IMR-90 (cell line): ENCODE results near the gene SLC10A3. TPM values are rescaled to one million over a fixed set of nuclear protein-coding genes. Genes with fewer than 3 reads are reported as not detected.

Experiments used
- ATAC-seq: fragments of 200-7000 bp; cut with Tn5 transposase; 2 replicates; pipeline ENCODE4 v1.9.1; 2020; ENCODE audit warnings: low read depth, mild to moderate bottlenecking, moderate library complexity
- BruUV-seq: library from RNA; stranded (reverse); fragments of 400-500 nt; replicated peaks from 2 replicates; lab custom pipeline; 2021; lab: Mats Ljungman, UMichigan
- CTCF ChIA-PET: fragments of 300-600 bp; formaldehyde crosslinking; extraction: SDS; loops from one replicate; lab custom pipeline; 2021; ENCODE audit warnings: antibody characterized with exemption; lab: Yijun Ruan, JAX
- POLR2A ChIA-PET: fragments of 300-600 bp; sonication (Branson Sonifier 250); formaldehyde crosslinking; loops from one replicate; lab custom pipeline; 2022; ENCODE audit warnings: antibody characterized with exemption; ENCODE audit not compliant: unreplicated experiment; lab: Charles Lee
- DNase-seq: peaks from one replicate; pipeline ENCODE4 v3.0.0; 2013
- H2AFZ ChIP-seq: replicated peaks from 2 replicates; pipeline ENCODE3; 2013; ENCODE audit warnings: low read length, mild to moderate bottlenecking; ENCODE audit not compliant: poor library complexity
- H2AK5ac ChIP-seq: 2 replicates; pipeline ENCODE4 v1.6.1; 2013; ENCODE audit warnings: low read depth, low read length, inconsistent platforms
- H2AK9ac ChIP-seq: replicated peaks from 2 replicates; pipeline ENCODE3; 2013; ENCODE audit warnings: mild to moderate bottlenecking, low read depth, low read length, moderate library complexity; ENCODE audit not compliant: poor library complexity
- H2BK120ac ChIP-seq: 2 replicates; pipeline ENCODE4 v1.6.1; 2013; ENCODE audit warnings: low read depth, low read length, inconsistent platforms
- H2BK15ac ChIP-seq: 3 replicates; pipeline ENCODE4 v1.6.1; 2013; ENCODE audit warnings: low read depth, low read length, inconsistent platforms
- H2BK20ac ChIP-seq: 2 replicates; pipeline ENCODE4 v1.6.1; 2013; ENCODE audit warnings: low read depth, mild to moderate bottlenecking, inconsistent platforms, low read length, moderate library complexity
- H2BK5ac ChIP-seq: 2 replicates; pipeline ENCODE4 v1.6.1; 2013; ENCODE audit warnings: mild to moderate bottlenecking, low read depth, low read length, inconsistent platforms; ENCODE audit not compliant: poor library complexity, severe bottlenecking
- H3K14ac ChIP-seq: replicated peaks from 2 replicates; pipeline ENCODE4 v1.6.1; 2013; ENCODE audit warnings: low read depth, low read length, inconsistent platforms
- H3K18ac ChIP-seq: 2 replicates; pipeline ENCODE4 v1.6.1; 2013; ENCODE audit warnings: low read depth, low read length, control low read depth
- H3K23ac ChIP-seq: 2 replicates; pipeline ENCODE4 v1.6.1; 2013; ENCODE audit warnings: low read depth, low read length, inconsistent platforms
- H3K27ac ChIP-seq: 2 replicates; pipeline ENCODE4 v1.5.1; 2013; ENCODE audit warnings: mild to moderate bottlenecking, control low read depth, low read length; ENCODE audit not compliant: insufficient read depth
- H3K27me3 ChIP-seq: 2 replicates; pipeline ENCODE4 v1.6.1; 2013; ENCODE audit warnings: low read length; ENCODE audit not compliant: control insufficient read depth, insufficient read depth
- H3K36me3 ChIP-seq: 2 replicates; pipeline ENCODE4 v1.6.1; 2013; ENCODE audit warnings: low read length, mixed read lengths; ENCODE audit not compliant: control insufficient read depth, insufficient read depth
- H3K4ac ChIP-seq: 2 replicates; pipeline ENCODE4 v1.6.1; 2013; ENCODE audit warnings: low read depth, low read length, inconsistent platforms
- H3K4me1 ChIP-seq: 2 replicates; pipeline ENCODE4 v1.6.1; 2013; ENCODE audit warnings: low read length, mixed read lengths; ENCODE audit not compliant: control insufficient read depth, insufficient read depth
- H3K4me2 ChIP-seq: 2 replicates; pipeline ENCODE4 v1.6.1; 2013; ENCODE audit warnings: low read depth, mild to moderate bottlenecking, control low read depth, low read length, moderate library complexity
- H3K4me3 ChIP-seq: 2 replicates; pipeline ENCODE4 v1.5.1; 2013; ENCODE audit warnings: low read depth, mild to moderate bottlenecking, control low read depth, low read length, moderate library complexity; ENCODE audit not compliant: insufficient read depth
- H3K56ac ChIP-seq: 2 replicates; pipeline ENCODE4 v1.6.1; 2013; ENCODE audit warnings: low read length, inconsistent platforms; ENCODE audit not compliant: insufficient read depth; ENCODE audit errors: extremely low read depth
- H3K79me1 ChIP-seq, 2 experiments: 2 replicates each; pipeline ENCODE4 v1.6.1; 2013; ENCODE audit warnings: low read length in 2 of 2, inconsistent platforms in 1 of 2, low read depth in 1 of 2
- H3K9ac ChIP-seq: 2 replicates; pipeline ENCODE4 v1.6.1; 2013; ENCODE audit warnings: low read depth, low read length, control low read depth
- H3K9me1 ChIP-seq: 2 replicates; pipeline ENCODE4 v1.6.1; 2013; ENCODE audit warnings: low read length, inconsistent platforms; ENCODE audit not compliant: insufficient read depth
- H3K9me3 ChIP-seq: 2 replicates; pipeline ENCODE4 v1.6.1; 2013; ENCODE audit warnings: low read length; ENCODE audit not compliant: control insufficient read depth, insufficient read depth
- H4K20me1 ChIP-seq: 2 replicates; pipeline ENCODE4 v1.6.1; 2013; ENCODE audit warnings: low read length, inconsistent platforms; ENCODE audit not compliant: insufficient read depth
- H4K5ac ChIP-seq: 2 replicates; pipeline ENCODE4 v1.6.1; 2013; ENCODE audit warnings: mild to moderate bottlenecking, low read depth, low read length, control low read depth
- H4K8ac ChIP-seq, 2 experiments: 2 replicates each; pipeline ENCODE4 v1.6.1; 2013; ENCODE audit warnings: low read depth in 2 of 2, low read length in 2 of 2, control low read depth in 1 of 2, inconsistent platforms in 1 of 2
- H4K91ac ChIP-seq: 2 replicates; pipeline ENCODE4 v1.6.1; 2013; ENCODE audit warnings: low read depth, low read length, inconsistent platforms; ENCODE audit not compliant: insufficient read depth
- CHD1 ChIP-seq: IDR thresholded peaks from 2 replicates; pipeline ENCODE4 v1.6.1; 2012; ENCODE audit warnings: low read depth, low read length, improper control_type of control experiment
- MAFK ChIP-seq: IDR thresholded peaks from 2 replicates; pipeline ENCODE4 v1.6.1; 2012; ENCODE audit warnings: low read depth, low read length, improper control_type of control experiment
- MAZ ChIP-seq: IDR thresholded peaks from 2 replicates; pipeline ENCODE4 v1.6.1; 2012; ENCODE audit warnings: low read depth, mild to moderate bottlenecking, low read length, improper control_type of control experiment, moderate library complexity, borderline replicate concordance
- MXI1 ChIP-seq: IDR thresholded peaks from 2 replicates; pipeline ENCODE4 v1.6.1; 2012; ENCODE audit warnings: low read depth, mild to moderate bottlenecking, low read length, moderate library complexity, borderline replicate concordance
- NFE2L2 ChIP-seq: fragments of 150-350 bp; IDR thresholded peaks from 2 replicates; pipeline ENCODE4 v1.6.1; 2016; ENCODE audit warnings: low read depth, mild to moderate bottlenecking, low read length
- POLR2A ChIP-seq: IDR thresholded peaks from 2 replicates; pipeline ENCODE4 v1.6.1; 2012; ENCODE audit warnings: mild to moderate bottlenecking, low read depth, low read length
- RAD21 ChIP-seq: IDR thresholded peaks from 2 replicates; pipeline ENCODE4 v1.6.1; 2012; ENCODE audit warnings: low read length, improper control_type of control experiment
- RCOR1 ChIP-seq: IDR thresholded peaks from 2 replicates; pipeline ENCODE4 v1.6.1; 2012; ENCODE audit warnings: mild to moderate bottlenecking, low read length, improper control_type of control experiment; ENCODE audit not compliant: insufficient replicate concordance
- RFX5 ChIP-seq: IDR thresholded peaks from 2 replicates; pipeline ENCODE4 v1.8.0; 2012; ENCODE audit warnings: low read depth, mild to moderate bottlenecking, low read length, moderate library complexity
- SMC3 ChIP-seq: fragments of 150-350 bp; IDR thresholded peaks from 2 replicates; pipeline ENCODE4 v1.6.1; 2016; ENCODE audit warnings: low read depth, mild to moderate bottlenecking, antibody characterized with exemption, low read length, moderate library complexity
- WGBS, 2 experiments: methylation state at CpG; one replicate each; pipeline versions ENCODE4 v1.1.5 to v1.1.7; 2013; ENCODE audit warnings: missing lambda C conversion rate in 2 of 2; ENCODE audit not compliant: insufficient read length in 1 of 2; ENCODE audit errors: extremely low coverage in 2 of 2; 5-methylcytosine and 5-hydroxymethylcytosine counted together
- dilution Hi-C: fragments of 300-500 bp; cut with HindIII; formaldehyde crosslinking; loops from one replicate; pipeline ENCODE4 v1.14.3; 2018; ENCODE audit warnings: low sequenced_read_pairs; ENCODE audit not compliant: unreplicated experiment
- in situ Hi-C: fragments of 300-500 bp; cut with MboI; formaldehyde crosslinking; loops from 3 replicates; pipeline ENCODE4 v1.14.3; 2019; ENCODE audit warnings: low sequenced_read_pairs, inconsistent platforms, mixed read lengths
- intact Hi-C: fragments of 100-400 bp; cut with micrococcal nuclease; formaldehyde crosslinking; loops from 2 replicates; pipeline ENCODE4 v1.10.0; 2022
- polyA plus RNA-seq, 3 experiments: library from polyadenylated mRNA; depleted of rRNA; stranded (reverse); fragments of >200 nt; gene quantifications; 2 replicates each; pipeline ENCODE4 v1.2.3, GENCODE V29; 2012; ENCODE audit warnings: low replicate concordance in 1 of 3
- total RNA-seq: library from RNA; depleted of rRNA; stranded (reverse); fragments of >200 nt; gene quantifications from 2 replicates; pipeline ENCODE4 v1.2.3, GENCODE V29; 2012
- TF ChIP-seq, protein P1 (sequence below): fragments of 150-350 bp; IDR thresholded peaks from 2 replicates; pipeline ENCODE4 v1.6.1; 2017; ENCODE audit warnings: mild to moderate bottlenecking, antibody characterized with exemption, low read length, low read depth
- TF ChIP-seq, protein P2 (sequence below): fragments of 150-350 bp; IDR thresholded peaks from 2 replicates; pipeline ENCODE4 v1.6.1; 2016; ENCODE audit warnings: low read depth, mild to moderate bottlenecking, low read length, moderate library complexity, borderline replicate concordance

The SLC10A3 gene
- total and polyA plus RNA-seq, 2 of the 4 experiments (the other 2 are of a cell fraction): 15.2 to 24.6 TPM

DNA sequence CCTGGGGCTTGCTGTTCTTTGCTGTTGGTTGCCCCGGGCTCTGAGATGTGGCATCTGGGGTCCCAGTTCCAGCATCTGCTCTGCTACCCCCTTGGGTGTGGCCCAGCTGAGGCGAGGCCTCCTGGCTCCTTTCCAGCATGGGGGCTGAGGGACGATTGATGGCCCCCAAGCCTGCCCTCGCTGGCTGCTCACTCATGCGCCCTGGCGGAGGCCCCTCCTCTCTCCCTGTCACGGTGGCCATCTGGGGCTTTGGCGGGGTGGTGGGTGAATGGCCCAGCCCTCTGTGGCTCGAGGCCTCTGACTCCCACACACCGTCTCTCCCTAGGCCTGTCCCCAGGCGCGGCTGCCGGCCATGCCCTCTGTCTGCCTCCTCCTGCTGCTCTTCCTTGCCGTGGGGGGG lies 30.6 kb downstream of the SLC10A3 start:
- Histone ChIP-seq H2BK15ac (no peak overlapping the region), H3K79me1 (peaks cover 0 to 16% of the 10 kb centered on the region in 2 experiments; a peak in 3 of 4 replicates), H3K27ac (peak overlapping the region; percentile 16; the same call in 1 of the 2 replicates), H3K4me2 (peak overlapping the region; percentile 83), H3K9me1 (no peaks in the 10 kb centered on the region), H2AK5ac (0 out of 2 replicates have a peak overlapping the region, but pooled peaks have one; percentile 28), H3K56ac (0 out of 2 replicates have a peak overlapping the region, but pooled peaks have one; percentile 3), H2BK5ac (peak overlapping the region; percentile 26), H3K14ac (no peak overlapping the region), H3K23ac (no peak overlapping the region; the same call in 1 of the 2 replicates), H4K8ac (no peak overlapping the region), H3K36me3 (peaks cover 40% of the 10 kb centered on the region), H4K91ac (no peak overlapping the region; the same call in 1 of the 2 replicates), H3K4ac (no peak overlapping the region), H3K9me3 (no peaks in the 10 kb centered on the region; the same call in 1 of the 2 replicates), H3K18ac (no peak overlapping the region), H3K9ac (peak overlapping the region; percentile 58), H2BK20ac (no peak overlapping the region), H2AFZ (peak overlapping the region; percentile 72), H3K4me1 (peaks cover 4% of the 10 kb centered on the region; the same call in 1 of the 2 replicates), H3K4me3 (peak overlapping the region; percentile 74), H4K20me1 (peaks cover 39% of the 10 kb centered on the region), H3K27me3 (no peaks in the 10 kb centered on the region), H2BK120ac (no peak overlapping the region), H2AK9ac (peak overlapping the region; percentile 96), H4K5ac (no peak overlapping the region)
- WGBS, 2 experiments: 35% methylated on average over 4 of the region's 14 CpGs; no CpG with 5 or more reads in 1 of the 2 experiments
- in situ Hi-C loops (no loop called here), dilution Hi-C loops (no loop called here), intact Hi-C loops (no loop called here)
- ChIA-PET POLR2A (no interaction called here), CTCF (interaction anchor here (1.9 kb wide), 1 partner anchor 67 kb away, joined by 5 read pairs; no protein-coding TSS in a partner anchor)
- DNase-seq: no peak
- peak; percentile 28 for ATAC-seq
- TF ChIP-seq NFE2L2 (no peak), CHD1 (no peak), RAD21 (no peak), RFX5 (no peak), POLR2A (no peak), MXI1 (no peak), MAFK (no peak), SMC3 (no peak), RCOR1 (no peak), MAZ (no peak)
- TF ChIP-seq, protein P1, sequence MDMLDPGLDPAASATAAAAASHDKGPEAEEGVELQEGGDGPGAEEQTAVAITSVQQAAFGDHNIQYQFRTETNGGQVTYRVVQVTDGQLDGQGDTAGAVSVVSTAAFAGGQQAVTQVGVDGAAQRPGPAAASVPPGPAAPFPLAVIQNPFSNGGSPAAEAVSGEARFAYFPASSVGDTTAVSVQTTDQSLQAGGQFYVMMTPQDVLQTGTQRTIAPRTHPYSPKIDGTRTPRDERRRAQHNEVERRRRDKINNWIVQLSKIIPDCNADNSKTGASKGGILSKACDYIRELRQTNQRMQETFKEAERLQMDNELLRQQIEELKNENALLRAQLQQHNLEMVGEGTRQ: no peak
- TF ChIP-seq, protein P2, sequence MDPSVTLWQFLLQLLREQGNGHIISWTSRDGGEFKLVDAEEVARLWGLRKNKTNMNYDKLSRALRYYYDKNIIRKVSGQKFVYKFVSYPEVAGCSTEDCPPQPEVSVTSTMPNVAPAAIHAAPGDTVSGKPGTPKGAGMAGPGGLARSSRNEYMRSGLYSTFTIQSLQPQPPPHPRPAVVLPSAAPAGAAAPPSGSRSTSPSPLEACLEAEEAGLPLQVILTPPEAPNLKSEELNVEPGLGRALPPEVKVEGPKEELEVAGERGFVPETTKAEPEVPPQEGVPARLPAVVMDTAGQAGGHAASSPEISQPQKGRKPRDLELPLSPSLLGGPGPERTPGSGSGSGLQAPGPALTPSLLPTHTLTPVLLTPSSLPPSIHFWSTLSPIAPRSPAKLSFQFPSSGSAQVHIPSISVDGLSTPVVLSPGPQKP: no peak
- no TSS peak for BruUV-seq
